Measurements from ENCODE around the gene GPC6.

The GPC6 gene

DNA sequence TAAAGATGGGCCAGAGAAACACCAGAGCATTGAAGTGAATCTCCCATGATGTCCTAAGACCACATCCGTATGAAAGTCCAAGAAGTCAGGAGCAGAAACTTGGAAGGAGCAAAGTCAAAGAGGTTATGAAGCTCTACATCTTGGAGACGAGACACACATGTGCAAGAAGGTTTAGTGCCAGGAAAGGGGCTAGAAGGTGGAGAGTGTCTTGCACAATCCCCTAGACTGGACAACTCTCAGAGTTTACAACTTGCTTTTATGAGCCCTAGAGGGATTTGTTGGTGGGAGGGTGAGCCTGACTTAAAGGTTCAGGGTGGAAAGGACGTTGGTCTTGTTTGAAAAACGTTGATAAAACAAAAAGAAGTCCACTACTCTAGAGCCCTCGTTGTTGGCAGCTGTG, 150.6 kb downstream of the GPC6 start:
- peaks cover 2% of the 10 kb centered on the region for H3K79me2 ChIP-seq (ENCODE audit: control insufficient read depth, insufficient read depth, low read length)
- peaks cover 8% of the 10 kb centered on the region for H3K79me1 ChIP-seq (ENCODE audit: low read length)
- no peak overlapping the region for H3K9ac ChIP-seq (ENCODE audit: low read length)
- no peaks in the 10 kb centered on the region for H3K4me1 ChIP-seq (ENCODE audit: control insufficient read depth, low read depth, low read length)
- no peak overlapping the region for H4K5ac ChIP-seq (ENCODE audit: low read length)
- no peak overlapping the region for H3K4me2 ChIP-seq (ENCODE audit: low read length)
- H2AK5ac ChIP-seq (ENCODE audit: low read length) = no peak overlapping the region
- H3K23ac ChIP-seq (ENCODE audit: low read length) = peak overlapping the region; percentile 3
- no peak overlapping the region for H3K27ac ChIP-seq (ENCODE audit: low read depth, low read length)
- H3K18ac ChIP-seq (ENCODE audit: low read length) = no peak overlapping the region
- no peak overlapping the region for H4K8ac ChIP-seq (ENCODE audit: low read depth, low read length)
- no peak overlapping the region for H2BK5ac ChIP-seq (ENCODE audit: low read length)
- no peak overlapping the region for H3K4ac ChIP-seq (ENCODE audit: low read depth, low read length)
- no peak overlapping the region for H3K4me3 ChIP-seq (ENCODE audit: low read length)
- WGBS (ENCODE audit: extremely low coverage, insufficient coverage, low lambda C conversion rate) = no CpG with 5 or more reads among the region's 5 CpGs
- DNase-seq = no peak
- no peaks in the 10 kb centered on the region for H3K27me3 ChIP-seq (ENCODE audit: insufficient read depth, low read length, poor library complexity)
- no peak overlapping the region for H2BK15ac ChIP-seq (replicated peaks; ENCODE audit: low read depth)
- H3K36me3 ChIP-seq (ENCODE audit: control insufficient read depth, insufficient read depth, low read length) = no peaks in the 10 kb centered on the region
- H2BK120ac ChIP-seq (ENCODE audit: low read depth, low read length) = no peak overlapping the region
- no peak overlapping the region for H3K56ac ChIP-seq (ENCODE audit: low read length)

DNA sequence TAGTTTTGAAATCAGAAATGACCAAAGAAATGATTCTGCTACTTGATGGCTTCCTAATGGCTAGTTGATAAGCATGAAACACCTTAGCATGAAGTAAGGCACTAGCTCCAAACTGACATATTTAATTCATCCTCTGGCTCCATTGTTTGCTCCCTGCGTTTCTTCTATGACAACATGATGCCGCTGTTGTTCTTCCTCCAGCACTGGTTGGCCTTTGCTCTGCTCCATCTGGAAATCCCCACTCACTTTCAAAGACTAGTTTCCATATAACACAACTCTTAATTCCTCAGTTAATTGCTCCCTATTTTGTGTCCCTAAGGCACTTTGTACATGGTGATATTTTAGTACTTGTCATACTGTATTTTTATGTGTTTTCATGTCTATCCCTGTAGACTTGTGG, 151.6 kb downstream of the GPC6 start:
- no peak overlapping the region for H2BK5ac ChIP-seq (ENCODE audit: low read length)
- H3K4ac ChIP-seq (ENCODE audit: low read depth, low read length) = no peak overlapping the region
- no peaks in the 10 kb centered on the region for H3K27me3 ChIP-seq (ENCODE audit: insufficient read depth, low read length, poor library complexity)
- H3K27ac ChIP-seq (ENCODE audit: low read depth, low read length) = no peak overlapping the region
- H2AK5ac ChIP-seq (ENCODE audit: low read length) = no peak overlapping the region
- H3K79me2 ChIP-seq (ENCODE audit: control insufficient read depth, insufficient read depth, low read length) = peaks cover 2% of the 10 kb centered on the region
- no peak overlapping the region for H3K56ac ChIP-seq (ENCODE audit: low read length)
- no peak for DNase-seq
- H2BK15ac ChIP-seq (replicated peaks; ENCODE audit: low read depth) = no peak overlapping the region
- H4K5ac ChIP-seq (ENCODE audit: low read length) = no peak overlapping the region
- H3K36me3 ChIP-seq (ENCODE audit: control insufficient read depth, insufficient read depth, low read length) = no peaks in the 10 kb centered on the region
- no peak overlapping the region for H2BK120ac ChIP-seq (ENCODE audit: low read depth, low read length)
- no CpG with 5 or more reads among the region's 2 CpGs for WGBS (ENCODE audit: extremely low coverage, insufficient coverage, low lambda C conversion rate)
- H3K4me2 ChIP-seq (ENCODE audit: low read length) = no peak overlapping the region
- H3K23ac ChIP-seq (ENCODE audit: low read length) = no peak overlapping the region
- H3K4me1 ChIP-seq (ENCODE audit: control insufficient read depth, low read depth, low read length) = no peaks in the 10 kb centered on the region
- no peak overlapping the region for H3K9ac ChIP-seq (ENCODE audit: low read length)
- no peak overlapping the region for H3K18ac ChIP-seq (ENCODE audit: low read length)
- H3K79me1 ChIP-seq (ENCODE audit: low read length) = peaks cover 6% of the 10 kb centered on the region
- H3K4me3 ChIP-seq (ENCODE audit: low read length) = no peak overlapping the region
- no peak overlapping the region for H4K8ac ChIP-seq (ENCODE audit: low read depth, low read length)

DNA sequence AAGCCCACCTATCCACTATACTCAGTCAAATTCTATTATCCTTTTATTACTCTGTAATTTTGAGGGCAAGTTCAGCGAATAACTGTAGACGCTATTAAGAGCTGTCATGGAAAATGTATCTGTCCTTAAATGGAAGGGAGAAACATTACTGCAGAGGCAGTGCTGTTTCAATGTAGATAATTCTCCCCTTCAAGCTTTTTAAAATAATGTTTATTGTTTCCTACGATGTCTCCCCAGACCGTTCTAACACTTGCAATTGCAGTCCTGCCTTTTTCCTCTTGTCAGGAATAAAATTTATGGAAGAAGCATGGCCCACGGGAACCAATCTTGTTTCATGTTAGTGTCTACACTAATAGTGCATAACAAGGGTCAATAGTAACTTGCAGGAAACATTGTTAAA, 159.5 kb downstream of the GPC6 start:
- Histone ChIP-seq H3K4me1 (ENCODE audit: control insufficient read depth, low read depth, low read length) (peaks cover 2% of the 10 kb centered on the region), H2BK15ac (replicated peaks; ENCODE audit: low read depth) (no peak overlapping the region), H3K4me3 (ENCODE audit: low read length) (no peak overlapping the region), H4K8ac (ENCODE audit: low read depth, low read length) (no peak overlapping the region), H4K5ac (ENCODE audit: low read length) (no peak overlapping the region), H3K36me3 (ENCODE audit: control insufficient read depth, insufficient read depth, low read length) (no peaks in the 10 kb centered on the region), H2BK120ac (ENCODE audit: low read depth, low read length) (no peak overlapping the region), H3K4ac (ENCODE audit: low read depth, low read length) (no peak overlapping the region), H2BK5ac (ENCODE audit: low read length) (no peak overlapping the region), H3K56ac (ENCODE audit: low read length) (no peak overlapping the region), H3K27ac (ENCODE audit: low read depth, low read length) (no peak overlapping the region), H3K27me3 (ENCODE audit: insufficient read depth, low read length, poor library complexity) (no peaks in the 10 kb centered on the region), H3K79me1 (ENCODE audit: low read length) (peaks cover 4% of the 10 kb centered on the region), H3K23ac (ENCODE audit: low read length) (no peak overlapping the region), H3K79me2 (ENCODE audit: control insufficient read depth, insufficient read depth, low read length) (peaks cover 1% of the 10 kb centered on the region), H3K4me2 (ENCODE audit: low read length) (no peak overlapping the region), H3K9ac (ENCODE audit: low read length) (no peak overlapping the region), H3K18ac (ENCODE audit: low read length) (no peak overlapping the region), H2AK5ac (ENCODE audit: low read length) (no peak overlapping the region)
- WGBS (ENCODE audit: extremely low coverage, insufficient coverage, low lambda C conversion rate) = no CpG with 5 or more reads among the region's 5 CpGs
- DNase-seq = no peak

DNA sequence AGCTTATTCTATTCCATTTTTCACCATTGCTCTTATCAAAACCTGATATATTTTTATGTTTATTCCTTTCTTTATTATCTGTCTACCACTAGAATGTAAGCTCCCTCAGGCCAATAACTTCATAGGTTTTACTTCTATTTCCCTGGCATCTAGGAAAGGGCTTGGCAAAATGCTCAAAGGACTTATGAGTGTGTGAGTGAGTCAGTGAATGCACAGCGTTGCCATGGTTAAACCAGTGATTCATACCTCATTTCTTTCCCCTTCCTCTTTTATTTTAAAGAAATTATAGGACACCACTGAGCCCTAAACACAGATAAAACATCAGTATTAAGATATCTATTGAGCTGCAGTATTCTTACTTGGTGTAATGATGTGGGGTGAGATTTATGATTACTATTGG, 162.1 kb downstream of the GPC6 start:
- Histone ChIP-seq H2BK120ac (ENCODE audit: low read depth, low read length) (no peak overlapping the region), H3K79me1 (ENCODE audit: low read length) (peaks cover 4% of the 10 kb centered on the region), H3K4me3 (ENCODE audit: low read length) (no peak overlapping the region), H3K36me3 (ENCODE audit: control insufficient read depth, insufficient read depth, low read length) (no peaks in the 10 kb centered on the region), H2BK15ac (replicated peaks; ENCODE audit: low read depth) (no peak overlapping the region), H3K79me2 (ENCODE audit: control insufficient read depth, insufficient read depth, low read length) (peaks cover 1% of the 10 kb centered on the region), H4K5ac (ENCODE audit: low read length) (no peak overlapping the region), H3K4me2 (ENCODE audit: low read length) (no peak overlapping the region), H3K56ac (ENCODE audit: low read length) (no peak overlapping the region), H3K9ac (ENCODE audit: low read length) (no peak overlapping the region), H3K4ac (ENCODE audit: low read depth, low read length) (no peak overlapping the region), H3K4me1 (ENCODE audit: control insufficient read depth, low read depth, low read length) (peaks cover 2% of the 10 kb centered on the region), H3K27ac (ENCODE audit: low read depth, low read length) (no peak overlapping the region), H2AK5ac (ENCODE audit: low read length) (no peak overlapping the region), H4K8ac (ENCODE audit: low read depth, low read length) (no peak overlapping the region), H3K23ac (ENCODE audit: low read length) (no peak overlapping the region), H3K27me3 (ENCODE audit: insufficient read depth, low read length, poor library complexity) (no peaks in the 10 kb centered on the region), H2BK5ac (ENCODE audit: low read length) (no peak overlapping the region), H3K18ac (ENCODE audit: low read length) (no peak overlapping the region)
- no CpG with 5 or more reads among the region's 1 CpG for WGBS (ENCODE audit: extremely low coverage, insufficient coverage, low lambda C conversion rate)
- no peak for DNase-seq

DNA sequence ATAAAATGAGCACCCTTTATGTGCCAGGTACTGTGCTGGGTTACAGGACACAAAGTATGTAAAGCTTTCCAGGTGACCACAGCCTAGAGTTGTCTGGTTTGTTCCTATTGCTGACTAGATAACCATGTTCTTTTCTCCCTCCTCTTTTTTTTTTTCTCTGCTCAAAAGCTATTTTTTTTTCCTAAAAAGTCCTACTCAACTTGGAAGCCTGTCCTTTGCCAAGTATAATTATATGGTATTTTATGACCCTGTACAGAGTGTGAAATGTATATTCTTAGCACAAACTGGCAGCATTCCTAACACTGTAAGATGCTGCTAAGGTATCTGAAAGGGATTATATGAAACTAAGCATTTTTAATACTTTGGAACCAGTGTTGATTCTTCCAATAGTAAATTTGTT, 171.0 kb downstream of the GPC6 start:
- DNase-seq = no peak
- H3K4ac ChIP-seq (ENCODE audit: low read depth, low read length) = no peak overlapping the region
- no peak overlapping the region for H3K23ac ChIP-seq (ENCODE audit: low read length)

DNA sequence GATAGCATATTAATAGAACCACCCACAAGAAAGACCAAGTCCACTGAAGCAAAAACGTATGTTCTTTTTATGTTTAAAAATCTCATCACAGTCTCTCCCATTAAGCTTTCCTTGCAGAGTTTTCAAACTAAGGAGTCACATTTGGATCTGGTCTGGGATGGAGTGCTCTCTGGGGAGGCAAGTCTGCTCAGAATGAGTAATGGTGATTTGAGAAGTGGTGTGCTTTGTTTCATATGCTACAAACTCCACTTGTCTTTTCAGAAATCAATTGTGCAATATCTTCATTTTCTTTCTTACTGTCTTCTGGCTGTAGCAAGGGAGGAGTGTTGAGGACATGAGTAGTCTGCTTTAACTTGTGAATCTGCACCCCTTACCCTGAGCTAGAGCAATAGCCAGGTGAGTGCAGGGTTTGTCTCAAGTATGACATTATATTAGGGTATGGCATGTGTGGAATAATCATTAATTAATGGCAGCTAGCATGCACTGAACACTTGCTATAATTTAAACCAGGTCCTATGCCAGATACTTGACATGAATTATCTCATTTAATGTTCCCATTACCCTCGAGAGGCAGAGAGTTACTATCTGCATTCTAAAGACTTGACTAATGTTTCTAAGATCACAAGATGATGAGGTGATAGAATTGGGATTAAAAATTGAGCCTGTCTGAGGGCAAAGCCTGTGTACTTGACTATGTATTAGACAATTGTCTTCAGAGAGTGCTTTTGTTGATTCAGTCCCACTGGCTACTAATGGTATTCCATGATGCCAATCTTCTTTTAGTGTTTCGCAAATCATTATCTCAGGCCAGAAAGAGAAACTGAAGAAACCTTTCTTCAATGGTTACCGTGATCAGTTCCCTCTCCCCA, 171.8 kb downstream of the GPC6 start:
- Histone ChIP-seq H3K27ac (ENCODE audit: low read depth, low read length) (no peak overlapping the region), H3K79me2 (ENCODE audit: control insufficient read depth, insufficient read depth, low read length) (peaks cover 5% of the 10 kb centered on the region), H3K79me1 (ENCODE audit: low read length) (peaks cover 12% of the 10 kb centered on the region), H2BK5ac (ENCODE audit: low read length) (no peak overlapping the region), H4K8ac (ENCODE audit: low read depth, low read length) (no peak overlapping the region), H4K5ac (ENCODE audit: low read length) (no peak overlapping the region), H3K4ac (ENCODE audit: low read depth, low read length) (no peak overlapping the region), H3K56ac (ENCODE audit: low read length) (no peak overlapping the region), H2AK5ac (ENCODE audit: low read length) (no peak overlapping the region), H2BK15ac (replicated peaks; ENCODE audit: low read depth) (no peak overlapping the region), H3K36me3 (ENCODE audit: control insufficient read depth, insufficient read depth, low read length) (no peaks in the 10 kb centered on the region), H3K18ac (ENCODE audit: low read length) (no peak overlapping the region), H3K4me2 (ENCODE audit: low read length) (no peak overlapping the region), H3K27me3 (ENCODE audit: insufficient read depth, low read length, poor library complexity) (no peaks in the 10 kb centered on the region), H3K4me1 (ENCODE audit: control insufficient read depth, low read depth, low read length) (no peaks in the 10 kb centered on the region), H3K4me3 (ENCODE audit: low read length) (no peak overlapping the region), H3K23ac (ENCODE audit: low read length) (peak overlapping the region; percentile 48), H3K9ac (ENCODE audit: low read length) (no peak overlapping the region), H2BK120ac (ENCODE audit: low read depth, low read length) (no peak overlapping the region)
- no peak for DNase-seq
- no CpG with 5 or more reads among the region's 4 CpGs for WGBS (ENCODE audit: extremely low coverage, insufficient coverage, low lambda C conversion rate)

More for the DNA sequence above, 171.0 kb downstream of the GPC6 start:
- H2BK5ac ChIP-seq (ENCODE audit: low read length) = no peak overlapping the region
- no peak overlapping the region for H3K18ac ChIP-seq (ENCODE audit: low read length)
- H3K56ac ChIP-seq (ENCODE audit: low read length) = no peak overlapping the region
- H3K27ac ChIP-seq (ENCODE audit: low read depth, low read length) = no peak overlapping the region
- H3K79me1 ChIP-seq (ENCODE audit: low read length) = peaks cover 12% of the 10 kb centered on the region
- H3K9ac ChIP-seq (ENCODE audit: low read length) = no peak overlapping the region
- no peak overlapping the region for H4K5ac ChIP-seq (ENCODE audit: low read length)
- H3K4me2 ChIP-seq (ENCODE audit: low read length) = no peak overlapping the region
- H2AK5ac ChIP-seq (ENCODE audit: low read length) = no peak overlapping the region
- no peak overlapping the region for H3K4me3 ChIP-seq (ENCODE audit: low read length)
- no peak overlapping the region for H2BK15ac ChIP-seq (replicated peaks; ENCODE audit: low read depth)
- H3K27me3 ChIP-seq (ENCODE audit: insufficient read depth, low read length, poor library complexity) = no peaks in the 10 kb centered on the region
- no peaks in the 10 kb centered on the region for H3K4me1 ChIP-seq (ENCODE audit: control insufficient read depth, low read depth, low read length)
- H3K79me2 ChIP-seq (ENCODE audit: control insufficient read depth, insufficient read depth, low read length) = peaks cover 5% of the 10 kb centered on the region
- H4K8ac ChIP-seq (ENCODE audit: low read depth, low read length) = no peak overlapping the region
- no peaks in the 10 kb centered on the region for H3K36me3 ChIP-seq (ENCODE audit: control insufficient read depth, insufficient read depth, low read length)
- H2BK120ac ChIP-seq (ENCODE audit: low read depth, low read length) = no peak overlapping the region

All from mesendoderm (in vitro differentiated cells).